Measurements from ENCODE around the gene FOXO1.

Gene FOXO1

DNA sequence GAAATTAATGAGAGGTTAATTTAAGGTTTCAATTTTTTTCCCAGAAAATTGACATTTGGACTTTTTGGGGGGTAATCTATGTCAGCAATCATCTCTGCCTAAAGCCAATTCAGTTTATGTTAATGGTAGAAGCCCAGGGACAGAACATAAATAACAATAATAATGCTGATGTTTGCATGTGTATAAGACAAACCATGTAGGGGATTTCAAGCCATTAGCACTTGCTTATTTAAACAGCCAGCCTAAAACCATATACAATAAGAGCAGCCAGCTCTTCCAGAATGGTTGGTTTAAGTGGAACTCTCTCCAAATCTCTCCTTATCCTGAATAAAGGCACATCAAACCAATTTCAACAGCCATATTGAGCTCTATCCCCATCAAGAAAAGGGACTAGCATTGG lies 7.0 kb upstream of the FOXO1 start:
- TF ChIP-seq, protein P1, sequence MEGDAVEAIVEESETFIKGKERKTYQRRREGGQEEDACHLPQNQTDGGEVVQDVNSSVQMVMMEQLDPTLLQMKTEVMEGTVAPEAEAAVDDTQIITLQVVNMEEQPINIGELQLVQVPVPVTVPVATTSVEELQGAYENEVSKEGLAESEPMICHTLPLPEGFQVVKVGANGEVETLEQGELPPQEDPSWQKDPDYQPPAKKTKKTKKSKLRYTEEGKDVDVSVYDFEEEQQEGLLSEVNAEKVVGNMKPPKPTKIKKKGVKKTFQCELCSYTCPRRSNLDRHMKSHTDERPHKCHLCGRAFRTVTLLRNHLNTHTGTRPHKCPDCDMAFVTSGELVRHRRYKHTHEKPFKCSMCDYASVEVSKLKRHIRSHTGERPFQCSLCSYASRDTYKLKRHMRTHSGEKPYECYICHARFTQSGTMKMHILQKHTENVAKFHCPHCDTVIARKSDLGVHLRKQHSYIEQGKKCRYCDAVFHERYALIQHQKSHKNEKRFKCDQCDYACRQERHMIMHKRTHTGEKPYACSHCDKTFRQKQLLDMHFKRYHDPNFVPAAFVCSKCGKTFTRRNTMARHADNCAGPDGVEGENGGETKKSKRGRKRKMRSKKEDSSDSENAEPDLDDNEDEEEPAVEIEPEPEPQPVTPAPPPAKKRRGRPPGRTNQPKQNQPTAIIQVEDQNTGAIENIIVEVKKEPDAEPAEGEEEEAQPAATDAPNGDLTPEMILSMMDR (conservative IDR thresholded peaks at IDR 0.05; ENCODE audit: low read depth), result no peak
- POLR2A ChIA-PET (ENCODE audit: low non-redundant PET), result no interaction called here
- CTCF ChIA-PET, result interaction anchor here (1.1 kb wide), 1 partner anchor 731 kb away, joined by 4 read pairs; no protein-coding TSS in a partner anchor
- no peak overlapping the region for H3K27ac ChIP-seq
- DNase-seq (ENCODE audit: low spot score), result no peak

DNA sequence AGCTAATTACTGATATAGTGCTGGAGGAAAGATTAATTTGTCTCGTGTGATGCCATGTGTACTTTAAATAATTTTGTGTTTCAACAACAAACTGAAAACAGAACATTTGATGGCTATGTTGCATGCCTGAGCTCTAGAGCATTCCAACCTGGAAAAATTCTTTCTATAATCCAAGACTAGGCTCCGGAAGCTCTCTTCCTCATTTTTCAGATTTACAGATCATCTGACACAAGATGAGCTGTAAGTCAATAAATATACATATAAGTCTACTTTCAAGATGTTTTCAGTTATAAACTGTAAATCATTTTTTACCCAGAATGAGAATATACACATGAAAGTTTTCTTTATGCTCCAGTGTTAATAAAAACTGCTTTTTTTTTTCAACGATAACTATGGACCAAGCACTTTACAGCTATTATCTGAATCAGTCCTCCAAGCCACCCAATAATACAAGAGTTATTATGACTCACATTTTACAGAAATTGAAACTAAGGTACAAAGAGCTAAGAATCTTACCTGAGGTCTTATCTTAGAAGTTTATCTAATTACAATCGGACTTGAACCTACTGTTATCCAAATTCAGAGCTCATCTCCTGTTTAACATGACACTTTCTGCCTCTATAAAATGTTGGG lies 6.4 kb upstream of the FOXO1 start:
- CTCF ChIA-PET, result interaction anchor here (0.6 to 1.1 kb wide), 3 partner anchors 269 to 730 kb away, joined by 3 to 4 read pairs (median 4); no protein-coding TSS in a partner anchor
- DNase-seq (ENCODE audit: low spot score), result no peak
- TF ChIP-seq, protein P1 (conservative IDR thresholded peaks at IDR 0.05; ENCODE audit: low read depth), result no peak
- POLR2A ChIA-PET (ENCODE audit: low non-redundant PET), result no interaction called here
- no peak overlapping the region for H3K27ac ChIP-seq

DNA sequence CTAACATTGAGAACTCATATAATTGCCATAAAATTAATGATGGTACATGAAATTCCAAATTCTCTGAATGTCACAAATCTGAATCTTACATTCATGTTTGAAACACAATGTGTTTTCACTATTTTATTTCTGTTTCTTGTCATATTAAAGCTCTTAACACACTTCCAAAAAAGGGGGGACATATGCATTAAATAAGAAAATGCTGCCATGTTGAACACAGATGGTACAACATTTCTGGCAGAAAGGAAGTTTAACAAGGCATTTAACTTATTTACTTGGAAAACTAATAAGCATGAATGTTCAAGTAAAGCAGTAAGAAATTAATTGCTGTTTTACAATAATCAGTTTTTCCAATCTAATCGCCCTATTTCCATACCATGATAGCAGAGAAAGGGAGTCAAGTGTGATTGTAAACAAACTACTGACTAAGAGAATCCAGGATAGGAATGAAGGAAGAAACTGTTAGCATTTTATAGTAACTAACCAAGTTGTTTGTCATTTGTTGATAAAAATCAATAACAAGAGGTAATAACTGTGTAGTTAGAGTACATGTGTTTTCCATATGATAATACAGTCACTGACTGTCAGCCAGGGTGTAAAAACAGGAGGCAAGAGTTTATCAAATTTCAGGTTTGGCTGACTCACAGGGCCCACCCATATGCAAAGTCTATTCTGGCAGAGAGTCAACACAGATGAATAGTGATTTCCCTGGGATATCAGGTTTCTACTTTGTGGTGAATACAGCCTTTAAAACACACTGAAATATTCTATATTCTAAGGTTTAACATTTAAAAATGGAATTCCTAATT lies 5.7 kb upstream of the FOXO1 start:
- H3K27ac ChIP-seq, result no peak overlapping the region
- ChIA-PET CTCF (interaction anchor here (0.6 to 1.1 kb wide), 2 partner anchors 642 to 730 kb away, joined by 4 read pairs; no protein-coding TSS in a partner anchor), POLR2A (ENCODE audit: low non-redundant PET) (no interaction called here)
- TF ChIP-seq, protein P1 (conservative IDR thresholded peaks at IDR 0.05; ENCODE audit: low read depth), result no peak
- DNase-seq (ENCODE audit: low spot score), result peak; percentile 81

DNA sequence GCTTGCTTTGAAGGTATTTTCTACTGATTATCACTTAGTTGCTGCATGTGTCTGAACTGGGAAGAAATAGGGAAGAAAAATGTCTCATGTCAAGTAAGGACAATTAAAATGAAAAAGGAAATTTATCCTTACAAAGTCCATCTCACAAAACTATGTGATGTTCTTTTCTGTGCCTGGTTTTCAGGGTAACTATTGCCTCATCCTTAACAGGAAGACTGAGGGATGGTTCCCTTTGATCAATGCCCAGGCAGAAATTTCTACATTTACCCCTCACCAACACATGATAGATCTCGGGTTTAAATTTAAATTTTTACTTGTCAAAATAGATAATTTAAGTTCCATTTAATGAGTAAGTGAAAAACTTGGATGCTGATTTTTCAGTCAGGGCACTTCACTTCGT lies 3.9 kb upstream of the FOXO1 start:
- H3K27ac ChIP-seq, result no peak overlapping the region
- TF ChIP-seq, protein P1 (conservative IDR thresholded peaks at IDR 0.05; ENCODE audit: low read depth), result no peak
- POLR2A ChIA-PET (ENCODE audit: low non-redundant PET), result no interaction called here
- CTCF ChIA-PET, result no interaction called here
- no peak for DNase-seq (ENCODE audit: low spot score)

DNA sequence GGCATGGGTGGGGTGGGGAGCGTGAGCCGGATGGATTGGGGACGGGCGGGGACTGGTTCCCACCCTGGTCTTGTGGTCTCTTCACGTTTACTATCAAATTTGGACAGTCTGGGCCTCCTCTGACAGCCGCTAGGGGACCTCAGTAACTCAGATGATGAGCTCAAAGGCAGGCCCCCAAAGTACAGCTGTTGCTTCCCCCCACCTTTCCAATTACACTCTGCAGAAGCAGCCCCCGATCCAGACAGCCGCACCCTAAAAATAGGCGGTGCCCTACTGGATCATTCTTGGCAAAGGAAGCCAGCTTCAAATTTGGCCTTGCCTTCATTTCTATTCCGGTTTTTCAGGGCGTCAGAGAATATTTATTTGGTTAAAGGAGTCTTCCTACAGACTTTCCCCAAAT lies 1.9 kb upstream of the FOXO1 start:
- H3K27ac ChIP-seq, result peak overlapping the region; percentile 58
- CTCF ChIA-PET, result interaction anchor here (0.6 to 1.1 kb wide), 4 partner anchors 9 to 726 kb away, joined by 3 to 10 read pairs (median 6); no protein-coding TSS in a partner anchor
- peak; percentile 20 for DNase-seq (ENCODE audit: low spot score)
- TF ChIP-seq, protein P1 (conservative IDR thresholded peaks at IDR 0.05; ENCODE audit: low read depth), result peak; percentile 64
- POLR2A ChIA-PET (ENCODE audit: low non-redundant PET), result interaction anchor here (0.6 kb wide), 1 partner anchor 236 kb away, joined by 3 read pairs; no protein-coding TSS in a partner anchor

DNA sequence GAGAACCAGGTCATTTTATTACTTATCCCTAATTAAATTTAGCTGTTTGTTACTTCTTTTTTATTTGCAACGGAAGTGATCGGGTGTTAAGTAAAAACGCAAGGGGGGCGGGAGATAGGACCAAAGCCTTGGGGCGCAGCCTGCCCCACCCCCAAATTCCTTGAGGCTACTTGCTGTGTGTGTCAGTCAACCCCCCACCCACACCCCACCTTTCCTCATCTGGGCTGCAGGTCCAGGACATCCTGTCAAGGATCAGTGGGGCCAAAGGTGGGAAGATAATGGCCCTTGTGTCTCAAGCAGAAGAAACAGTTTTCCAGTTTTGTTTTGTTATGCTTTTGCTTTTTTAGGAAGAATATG lies 1.2 kb upstream of the FOXO1 start:
- ChIA-PET CTCF (interaction anchor here (0.7 kb wide), 2 partner anchors 726 to 891 kb away, joined by 3 to 4 read pairs; no protein-coding TSS in a partner anchor), POLR2A (ENCODE audit: low non-redundant PET) (no interaction called here)
- no peak for DNase-seq (ENCODE audit: low spot score)
- TF ChIP-seq, protein P1 (conservative IDR thresholded peaks at IDR 0.05; ENCODE audit: low read depth), result no peak
- peak overlapping the region; percentile 90 for H3K27ac ChIP-seq
